Skeletal muscle tissue (tissue), 4 donors: ENCODE data around the gene YRDC. TPM values are rescaled to one million over a fixed set of nuclear protein-coding genes. Genes with fewer than 3 reads are reported as not detected.

Experiments used
- H3K27ac ChIP-seq: one replicate; pipeline ENCODE4 v1.7.0; 2013; ENCODE audit warnings: mild to moderate bottlenecking, low read depth, low read length, inconsistent platforms
- H3K27me3 ChIP-seq, 3 donors: one replicate each; pipeline ENCODE4 v1.7.0; 2013; ENCODE audit warnings: low read length in 3 of 3; ENCODE audit not compliant: control insufficient read depth in 3 of 3, insufficient read depth in 3 of 3
- H3K36me3 ChIP-seq, 3 donors: one replicate each; pipeline ENCODE4 v1.7.0; 2013; ENCODE audit warnings: low read length in 3 of 3; ENCODE audit not compliant: control insufficient read depth in 3 of 3, insufficient read depth in 3 of 3
- H3K4me1 ChIP-seq, 3 donors: one replicate each; pipeline ENCODE4 v1.7.0; 2013; ENCODE audit warnings: low read length in 3 of 3, mild to moderate bottlenecking in 3 of 3; ENCODE audit not compliant: control insufficient read depth in 3 of 3, insufficient read depth in 3 of 3
- H3K4me3 ChIP-seq, 3 donors: one replicate each; pipeline ENCODE4 v1.7.0; 2013; ENCODE audit warnings: low read length in 3 of 3
- H3K9ac ChIP-seq, 3 donors: one replicate each; pipeline ENCODE4 v1.7.0; 2013; ENCODE audit warnings: low read length in 3 of 3, mild to moderate bottlenecking in 3 of 3, moderate library complexity in 2 of 3, low read depth in 1 of 3
- H3K9me3 ChIP-seq, 3 donors: one replicate each; pipeline ENCODE4 v1.7.0; 2013; ENCODE audit warnings: low read length in 3 of 3; ENCODE audit not compliant: control insufficient read depth in 3 of 3
- total RNA-seq: library from RNA; depleted of rRNA; stranded (reverse); fragments of >200 nt; gene quantifications from one replicate; pipeline ENCODE4 v1.2.3, GENCODE V29; 2014
- donor health status: Osteomylitis.

The YRDC gene
- total RNA-seq, 1 donor from 2014 or later = 7.3 TPM

DNA sequence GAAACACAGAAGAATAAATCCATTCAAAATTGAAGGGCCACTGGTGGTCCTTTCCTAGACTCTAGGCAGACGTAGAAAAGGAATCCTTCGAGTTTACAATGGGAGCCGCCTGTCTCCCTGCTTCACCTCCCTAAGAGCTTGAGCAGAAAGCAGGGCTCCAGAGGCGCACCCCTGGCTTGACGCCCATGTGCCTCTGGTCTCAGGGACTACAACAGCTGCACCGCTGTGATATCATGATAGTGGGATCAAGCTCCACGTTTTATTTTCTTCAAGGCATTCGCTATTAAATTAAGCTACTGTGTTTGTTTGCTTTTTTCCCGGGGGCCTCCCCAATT lies 821 bp downstream of the YRDC start:
- H3K9me3 ChIP-seq = no peaks in the 10 kb centered on the region
- H3K4me1 ChIP-seq = peaks cover 17 to 23% (median 22%) of the 10 kb centered on the region in 3 donors
- H3K4me3 ChIP-seq = peak overlapping the region; percentile 74 to 92 (median 86)
- H3K27ac ChIP-seq = peak overlapping the region; percentile 80
- no peaks in the 10 kb centered on the region for H3K27me3 ChIP-seq
- peaks cover 41 to 44% (median 43%) of the 10 kb centered on the region in 3 donors for H3K36me3 ChIP-seq
- peak overlapping the region; percentile 82 to 94 (median 93) for H3K9ac ChIP-seq

DNA sequence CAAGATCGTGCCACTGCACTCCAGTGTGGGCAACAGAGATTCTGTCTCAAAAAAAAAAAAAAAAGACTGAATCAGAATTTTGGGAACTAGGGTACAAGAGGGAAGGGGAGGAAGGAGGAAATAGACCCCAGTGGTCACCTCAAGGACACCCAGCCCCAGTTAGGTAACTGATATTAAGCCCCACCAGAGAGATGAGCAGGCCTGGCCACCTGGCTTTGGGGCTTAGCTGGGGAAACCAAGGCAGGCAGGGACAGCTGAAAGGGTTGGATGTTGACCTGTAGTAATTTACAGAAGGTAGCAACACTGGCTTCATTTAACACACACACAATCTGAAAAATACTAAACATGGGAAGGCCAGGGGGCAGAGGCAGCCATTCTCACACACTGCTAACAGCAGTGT lies 5.6 kb downstream of the YRDC start:
- H3K36me3 ChIP-seq = peaks cover 55 to 69% (median 58%) of the 10 kb centered on the region in 3 donors
- H3K4me3 ChIP-seq = no peak overlapping the region
- H3K9me3 ChIP-seq = no peaks in the 10 kb centered on the region
- no peak overlapping the region for H3K27ac ChIP-seq
- H3K27me3 ChIP-seq = no peaks in the 10 kb centered on the region
- H3K4me1 ChIP-seq = peaks cover 9 to 11% (median 9%) of the 10 kb centered on the region in 3 donors
- H3K9ac ChIP-seq = no peak overlapping the region

DNA sequence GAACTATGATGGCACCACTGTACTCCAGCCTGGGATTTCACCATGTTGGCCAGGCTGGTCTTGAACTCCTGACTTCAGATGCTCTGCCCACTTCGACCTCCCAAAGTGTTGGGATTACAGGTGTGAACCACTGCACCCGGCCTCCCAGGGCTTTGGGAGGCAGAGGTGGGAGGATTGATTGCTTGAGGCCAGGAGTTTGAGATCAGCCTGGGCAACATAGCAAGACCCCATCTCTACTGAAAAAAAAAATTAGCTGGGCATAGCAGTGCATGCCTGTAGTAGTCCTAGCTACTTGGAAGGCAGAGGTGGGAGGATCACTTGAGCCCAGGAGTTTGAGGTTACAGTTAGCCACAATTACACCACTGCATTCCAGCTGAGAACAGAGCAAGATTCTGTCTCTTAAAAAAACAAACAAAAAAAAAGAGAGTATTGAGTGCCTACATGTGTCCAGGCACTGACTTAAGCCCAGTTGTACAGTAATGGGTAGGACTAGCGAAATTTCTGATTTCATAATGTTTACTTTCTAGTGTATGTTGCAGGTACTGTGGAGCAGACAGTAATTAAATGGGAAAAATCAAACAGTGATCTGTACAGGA lies 10.2 kb downstream of the YRDC start:
- Histone ChIP-seq H3K4me1 (peaks cover 8 to 13% (median 10%) of the 10 kb centered on the region in 3 donors), H3K27me3 (peaks cover 0 to under 1% (median 0%) of the 10 kb centered on the region in 3 donors), H3K27ac (no peak overlapping the region), H3K9me3 (no peaks in the 10 kb centered on the region), H3K9ac (no peak overlapping the region), H3K4me3 (no peak overlapping the region), H3K36me3 (peaks cover 17 to 35% (median 19%) of the 10 kb centered on the region in 3 donors)

DNA sequence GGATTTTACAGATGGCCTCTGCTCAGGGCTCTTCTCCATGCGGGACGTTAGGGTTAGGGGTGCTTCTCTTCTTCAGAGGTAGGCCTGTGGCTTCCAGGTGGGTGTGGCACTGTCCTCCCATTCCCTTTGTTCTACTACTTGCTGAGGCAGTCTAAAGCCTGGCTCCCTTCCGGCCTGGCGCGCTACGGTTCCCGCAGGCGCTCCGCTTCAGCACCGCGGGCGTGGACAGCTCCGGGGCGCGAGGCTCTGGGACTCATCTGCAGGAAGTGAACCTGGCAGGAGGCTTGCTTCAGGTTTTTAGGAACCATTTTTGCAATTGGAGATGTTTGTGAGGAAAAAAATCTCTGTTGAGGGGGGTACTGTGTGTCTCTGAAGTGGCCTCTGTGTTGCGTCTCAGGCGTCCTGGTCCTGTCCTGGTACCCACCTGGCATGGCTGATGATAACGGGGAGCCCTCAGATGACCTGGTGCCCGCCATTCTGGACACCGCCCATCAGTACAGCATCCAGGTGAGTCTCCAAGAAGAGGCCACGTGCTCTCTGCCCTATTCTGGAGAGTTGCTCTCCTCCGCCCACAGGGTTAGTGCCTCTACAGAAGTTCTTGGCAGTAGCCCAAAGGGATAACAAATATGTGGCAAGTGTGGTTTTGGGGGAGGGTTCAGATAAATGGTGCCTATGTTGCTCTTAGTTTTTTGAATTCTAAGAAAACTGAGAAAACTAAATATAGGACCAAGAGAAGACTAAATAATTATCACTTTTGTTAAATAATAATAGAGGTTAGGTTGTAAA lies 12.5 kb downstream of the YRDC start:
- H3K4me1 ChIP-seq = peaks cover 8 to 13% (median 10%) of the 10 kb centered on the region in 3 donors
- peaks cover 8 to 16% (median 11%) of the 10 kb centered on the region in 3 donors for H3K36me3 ChIP-seq
- peaks cover 0 to 4% (median 0%) of the 10 kb centered on the region in 3 donors for H3K27me3 ChIP-seq
- peak overlapping the region in 1 of 3 donors; percentile 73 for H3K4me3 ChIP-seq
- H3K9me3 ChIP-seq = no peaks in the 10 kb centered on the region
- H3K27ac ChIP-seq = no peak overlapping the region
- H3K9ac ChIP-seq = no peak overlapping the region

DNA sequence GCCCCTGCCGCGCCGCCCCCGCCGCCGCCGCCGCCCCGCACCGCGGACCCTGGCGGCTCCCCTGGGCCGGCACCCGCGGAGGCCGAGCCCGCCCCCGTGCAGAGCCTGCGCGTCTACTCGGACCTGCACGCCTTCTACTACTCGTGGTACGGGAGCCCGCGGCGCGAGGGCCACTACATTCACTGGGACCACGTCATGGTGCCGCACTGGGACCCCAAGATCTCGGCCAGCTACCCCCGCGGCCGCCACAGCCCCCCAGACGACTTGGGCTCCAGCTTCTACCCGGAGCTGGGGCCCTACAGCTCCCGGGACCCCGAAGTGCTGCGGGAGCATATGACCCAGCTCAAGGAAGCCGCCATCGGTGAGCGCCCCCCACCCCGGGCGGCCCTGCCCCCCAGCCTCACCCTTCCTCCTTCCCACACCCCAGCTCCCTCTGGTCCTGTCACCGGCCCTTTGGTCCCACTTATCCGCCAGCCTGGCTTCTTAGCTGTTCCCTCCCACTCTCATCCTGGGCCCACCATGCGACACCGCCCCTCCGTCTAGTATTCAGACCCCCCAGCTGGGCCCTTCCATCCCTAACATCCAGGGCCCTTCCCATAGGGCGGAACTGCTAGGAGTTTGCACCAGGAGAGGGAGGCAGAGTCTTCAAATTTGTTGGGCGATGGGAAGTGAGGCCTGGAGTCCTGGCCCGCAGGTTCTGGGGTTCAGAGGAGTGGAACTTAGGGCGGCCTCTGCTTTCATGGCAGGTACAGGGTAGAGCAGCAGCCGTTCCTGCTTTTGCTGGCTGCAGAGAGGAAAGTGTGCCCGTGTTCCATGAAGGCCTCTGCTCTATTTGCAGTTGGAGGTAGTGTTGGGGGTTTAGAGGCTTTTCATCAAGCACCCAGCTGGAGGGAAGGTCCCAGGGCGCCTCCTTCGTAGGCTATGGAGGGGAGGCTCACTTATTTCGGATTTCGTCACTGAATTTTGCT lies 13.4 kb downstream of the YRDC start:
- Histone ChIP-seq H3K36me3 (peaks cover 3 to 8% (median 4%) of the 10 kb centered on the region in 3 donors), H3K9ac (no peak overlapping the region), H3K27me3 (peaks cover 0 to 4% (median 0%) of the 10 kb centered on the region in 3 donors), H3K9me3 (no peaks in the 10 kb centered on the region), H3K4me3 (peak overlapping the region in 2 of 3 donors; percentile 45 to 73), H3K4me1 (peaks cover 8 to 13% (median 10%) of the 10 kb centered on the region in 3 donors), H3K27ac (no peak overlapping the region)

DNA sequence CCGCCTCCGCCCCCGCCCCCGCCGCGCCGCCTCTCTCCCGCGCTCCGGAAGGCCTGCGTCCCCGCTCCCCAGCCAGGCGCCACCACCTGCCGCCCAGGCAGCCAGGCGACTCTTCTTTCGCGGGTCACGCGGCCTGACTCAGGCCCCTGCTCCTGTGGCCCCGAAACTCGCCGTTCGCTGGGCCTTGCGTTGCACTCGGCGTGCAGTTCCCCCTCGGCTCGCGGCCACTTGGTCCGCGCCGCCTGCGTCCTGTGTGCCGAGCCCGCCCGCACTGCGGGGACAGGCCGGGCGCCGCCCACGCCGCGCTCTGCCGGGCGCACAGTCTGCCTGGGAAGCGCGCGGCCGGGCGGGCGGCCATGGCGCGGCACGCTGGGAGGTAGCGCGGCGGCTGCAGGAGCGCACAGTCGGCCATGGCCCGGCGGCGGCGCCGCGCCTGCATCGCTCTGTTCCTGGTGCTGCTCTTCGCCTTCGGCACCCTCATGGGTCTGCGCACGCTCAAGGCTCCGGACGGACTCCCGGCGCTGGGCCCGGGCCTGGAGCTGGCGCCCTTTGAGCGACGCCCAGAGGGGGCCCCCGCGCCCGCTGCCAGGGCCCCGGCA lies 14.1 kb downstream of the YRDC start, which contains the start of gene MANEAL:
Gene MANEAL, plus strand, starts transcription at position 75 of the 599 bp plus-strand sequence. Its CDS starts 336 bp downstream, at position 411.
- H3K9me3 ChIP-seq = no peaks in the 10 kb centered on the region
- H3K4me1 ChIP-seq = peaks cover 8 to 13% (median 10%) of the 10 kb centered on the region in 3 donors
- H3K27ac ChIP-seq = no peak within 1 kb of the TSS
- H3K27me3 ChIP-seq = peaks cover 0 to 6% (median 0%) of the 10 kb centered on the region in 3 donors
- peak within 1 kb of the TSS in 1 of 3 donors; percentile 69 for H3K9ac ChIP-seq
- H3K36me3 ChIP-seq = peaks cover 0 to 2% (median 0%) of the 10 kb centered on the region in 3 donors
- H3K4me3 ChIP-seq = peak within 1 kb of the TSS; percentile 43 to 75 (median 73)

DNA sequence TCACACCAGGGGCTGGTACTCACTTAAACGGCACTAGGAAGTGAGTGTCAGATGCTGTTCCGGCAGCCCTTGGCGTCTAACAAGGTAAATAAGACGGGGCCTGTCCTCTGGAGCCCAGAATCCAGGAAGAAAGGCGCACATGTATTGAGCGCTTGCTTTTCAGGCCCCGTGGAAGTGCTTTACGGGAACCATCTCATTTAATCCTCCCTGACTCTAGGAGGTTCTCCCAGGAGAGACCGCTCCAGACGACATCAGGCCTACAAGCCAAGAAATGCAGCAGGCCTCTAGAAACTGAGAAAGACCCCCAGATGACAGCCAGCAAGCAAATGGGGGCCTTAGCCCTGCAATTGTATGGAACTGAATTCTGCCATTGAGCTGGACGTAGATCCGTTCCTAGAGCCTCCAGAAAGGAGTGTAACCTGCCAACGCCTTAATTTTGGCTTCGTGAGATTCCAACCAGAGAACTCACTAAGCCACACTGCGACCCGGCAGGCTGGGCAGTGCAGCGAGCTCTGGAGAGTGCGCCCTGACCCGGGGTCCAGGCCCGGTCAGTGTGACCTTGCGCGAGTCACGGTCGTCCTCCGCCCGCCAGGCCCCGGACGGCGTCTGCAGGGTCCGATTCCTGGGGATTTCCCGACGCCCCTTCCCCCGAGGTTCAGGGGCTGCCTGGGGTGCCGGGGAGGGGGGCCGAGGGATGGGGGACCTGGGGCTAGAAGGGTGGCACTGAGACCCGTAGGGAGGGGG lies 14.9 kb downstream of the YRDC start:
- Histone ChIP-seq H3K9ac (no peak overlapping the region), H3K27me3 (peaks cover 0 to 6% (median 4%) of the 10 kb centered on the region in 3 donors), H3K4me3 (peak overlapping the region in 1 of 3 donors; percentile 13), H3K36me3 (peaks cover 0 to 2% (median 0%) of the 10 kb centered on the region in 3 donors), H3K9me3 (no peaks in the 10 kb centered on the region), H3K27ac (no peak overlapping the region), H3K4me1 (peaks cover 8 to 13% (median 10%) of the 10 kb centered on the region in 3 donors)

DNA sequence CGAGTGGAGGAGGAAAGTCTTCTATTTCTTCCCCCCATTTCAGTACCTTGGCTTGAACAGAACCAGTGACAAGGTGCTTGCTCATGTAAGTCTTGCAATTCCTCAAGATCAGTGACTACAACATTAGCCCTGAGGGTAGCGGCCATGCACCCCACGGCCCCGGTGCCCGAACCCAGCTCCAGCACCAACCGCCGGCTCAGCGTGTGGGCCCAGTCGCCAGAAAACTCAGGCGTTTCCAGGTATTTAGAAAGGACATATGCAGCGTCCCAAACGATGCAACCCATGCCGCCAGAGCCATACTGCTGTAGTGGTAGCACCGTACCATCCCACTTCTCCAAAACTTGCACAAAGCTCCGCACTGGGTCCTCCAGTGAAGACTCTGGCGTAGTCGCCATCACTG lies 25.5 kb downstream of the YRDC start:
- H3K4me1 ChIP-seq = no peaks in the 10 kb centered on the region
- H3K36me3 ChIP-seq = no peaks in the 10 kb centered on the region
- H3K4me3 ChIP-seq = no peak overlapping the region
- no peak overlapping the region for H3K9ac ChIP-seq
- H3K27me3 ChIP-seq = peaks cover 6 to 10% (median 9%) of the 10 kb centered on the region in 3 donors
- no peak overlapping the region for H3K27ac ChIP-seq
- H3K9me3 ChIP-seq = no peaks in the 10 kb centered on the region

DNA sequence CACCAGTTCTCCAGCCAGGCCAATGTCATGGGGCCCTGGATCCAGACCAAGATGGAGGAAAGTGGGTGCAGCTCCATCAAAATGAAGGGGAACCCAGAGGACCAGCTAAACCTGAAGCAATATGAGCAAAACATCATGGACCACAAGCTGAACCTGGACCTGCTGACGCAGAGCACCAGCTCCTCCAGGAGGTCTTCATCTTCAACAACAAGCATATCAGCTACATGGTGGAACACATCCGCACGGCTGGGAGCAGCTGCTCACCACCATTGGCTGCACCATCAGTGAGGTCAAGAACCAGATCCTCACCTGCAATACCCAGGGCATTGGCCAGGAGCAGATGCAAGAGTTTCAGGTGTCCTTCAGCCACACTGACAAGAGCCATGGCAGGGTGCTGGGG lies 29.4 kb downstream of the YRDC start:
- H3K27ac ChIP-seq = no peak overlapping the region
- H3K4me3 ChIP-seq = no peak overlapping the region
- peaks cover 3 to 10% (median 9%) of the 10 kb centered on the region in 3 donors for H3K27me3 ChIP-seq

More for the DNA sequence above, 29.4 kb downstream of the YRDC start:
- Histone ChIP-seq H3K9me3 (no peaks in the 10 kb centered on the region), H3K9ac (no peak overlapping the region), H3K36me3 (no peaks in the 10 kb centered on the region), H3K4me1 (no peaks in the 10 kb centered on the region)
